A549 (cell line): Measurements from ENCODE around the gene ADAMTSL4.

ENCODE experiments used
- CHD4 ChIP-seq: fragments of 200-600 bp; sonication (generic); IDR thresholded peaks from 2 replicates; pipeline ENCODE4 v1.6.1; 2016; ENCODE audit warnings: antibody characterized with exemption, mild to moderate bottlenecking, borderline replicate concordance
- HMGXB4 ChIP-seq: fragments of 250-450 bp; sonication (Bioruptor Pico); IDR thresholded peaks from 2 replicates; pipeline ENCODE4 v1.5.0; 2021; ENCODE audit warnings: mild to moderate bottlenecking, moderate library complexity, borderline replicate concordance
- NFE2L2 ChIP-seq: fragments of 150-350 bp; conservative IDR thresholded peaks from 2 replicates; pipeline ENCODE4 v1.6.1; 2014; ENCODE audit warnings: low read length
- PBX3 ChIP-seq: IDR thresholded peaks from 2 replicates; pipeline ENCODE4 v1.6.1; 2012
- PHF8 ChIP-seq: fragments of 200-600 bp; sonication (generic); IDR thresholded peaks from 2 replicates; pipeline ENCODE4 v1.6.1; 2016; ENCODE audit warnings: low read depth, mild to moderate bottlenecking, antibody characterized with exemption, moderate library complexity, borderline replicate concordance
- POLR2A ChIP-seq: IDR thresholded peaks from 2 replicates; pipeline ENCODE4 v1.6.1; 2012; ENCODE audit warnings: mild to moderate bottlenecking, low read length
- RAD21 ChIP-seq, 2 experiments: fragments of >200 bp in 1 of 2; sonication (Bioruptor Twin) in 1 of 2; formaldehyde crosslinking in 1 of 2; IDR thresholded peaks in 1 of 2; conservative IDR thresholded peaks in 1 of 2; 2 replicates in 1 of 2; 3 replicates in 1 of 2; pipeline ENCODE4 v1.6.1; 2012 to 2018; ENCODE audit warnings: inconsistent platforms in 1 of 2
- RCOR1 ChIP-seq: fragments of 150-350 bp; IDR thresholded peaks from 2 replicates; pipeline ENCODE4 v1.6.1; 2014; ENCODE audit warnings: antibody characterized with exemption, low read length, low read depth
- RFX5 ChIP-seq: fragments of 450-650 bp; IDR thresholded peaks from 2 replicates; pipeline ENCODE4 v1.7.1; 2014; ENCODE audit warnings: antibody characterized with exemption, mild to moderate bottlenecking, moderate library complexity
- SREBF2 ChIP-seq: fragments of 450-650 bp; IDR thresholded peaks from 2 replicates; pipeline ENCODE4 v1.6.1; 2014; ENCODE audit warnings: mild to moderate bottlenecking, moderate library complexity
- TFCP2L1 ChIP-seq: fragments of 250-450 bp; sonication (Bioruptor Pico); IDR thresholded peaks from 2 replicates; pipeline ENCODE4 v1.5.0; 2021; ENCODE audit warnings: mild to moderate bottlenecking
- USF2 ChIP-seq: fragments of 450-650 bp; IDR thresholded peaks from 2 replicates; pipeline ENCODE4 v1.6.1; 2014; ENCODE audit warnings: antibody characterized with exemption
- TF ChIP-seq, protein P1 (sequence below): fragments of >200 bp; sonication (Bioruptor Twin); formaldehyde crosslinking; IDR thresholded peaks from 3 replicates; pipeline ENCODE4 v1.5.1; 2016
- TF ChIP-seq, protein P2 (sequence below): fragments of 200-600 bp; sonication (generic); IDR thresholded peaks from 2 replicates; pipeline ENCODE4 v1.6.1; 2016; ENCODE audit warnings: antibody characterized with exemption, mild to moderate bottlenecking, moderate library complexity

DNA sequence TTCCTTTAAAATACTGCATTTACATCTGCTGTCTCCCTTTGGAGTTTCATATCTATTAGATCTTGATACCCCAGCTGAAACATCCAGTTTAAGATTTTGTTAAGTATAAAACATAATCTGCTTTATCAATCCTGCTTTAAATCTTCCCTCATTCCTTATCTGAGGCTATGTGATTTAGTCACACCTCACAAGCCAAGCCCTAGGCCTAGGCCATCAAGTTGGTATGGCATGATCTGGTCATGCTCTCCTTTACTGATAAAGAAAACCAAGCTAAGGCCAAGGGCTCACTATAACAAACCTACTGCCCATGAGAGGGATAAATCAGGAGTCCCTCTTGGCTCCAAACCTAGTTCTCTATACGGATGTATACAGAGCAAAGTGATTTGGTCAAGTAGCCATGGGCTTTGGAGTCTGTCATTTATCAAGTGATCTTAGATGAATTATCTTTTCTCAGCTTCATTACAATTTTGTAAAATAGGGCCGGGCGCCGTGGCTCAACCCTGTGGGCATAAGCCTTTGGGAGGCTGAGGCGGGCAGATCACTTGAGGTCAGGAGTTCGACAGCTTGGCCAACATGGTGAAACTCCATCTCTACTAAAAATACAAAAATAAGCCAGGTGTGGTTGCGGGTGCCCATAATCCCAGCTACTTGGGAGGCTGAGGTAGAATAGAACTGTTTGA lies 57.4 kb downstream of the ADAMTSL4 start:
- TF ChIP-seq, protein P1, sequence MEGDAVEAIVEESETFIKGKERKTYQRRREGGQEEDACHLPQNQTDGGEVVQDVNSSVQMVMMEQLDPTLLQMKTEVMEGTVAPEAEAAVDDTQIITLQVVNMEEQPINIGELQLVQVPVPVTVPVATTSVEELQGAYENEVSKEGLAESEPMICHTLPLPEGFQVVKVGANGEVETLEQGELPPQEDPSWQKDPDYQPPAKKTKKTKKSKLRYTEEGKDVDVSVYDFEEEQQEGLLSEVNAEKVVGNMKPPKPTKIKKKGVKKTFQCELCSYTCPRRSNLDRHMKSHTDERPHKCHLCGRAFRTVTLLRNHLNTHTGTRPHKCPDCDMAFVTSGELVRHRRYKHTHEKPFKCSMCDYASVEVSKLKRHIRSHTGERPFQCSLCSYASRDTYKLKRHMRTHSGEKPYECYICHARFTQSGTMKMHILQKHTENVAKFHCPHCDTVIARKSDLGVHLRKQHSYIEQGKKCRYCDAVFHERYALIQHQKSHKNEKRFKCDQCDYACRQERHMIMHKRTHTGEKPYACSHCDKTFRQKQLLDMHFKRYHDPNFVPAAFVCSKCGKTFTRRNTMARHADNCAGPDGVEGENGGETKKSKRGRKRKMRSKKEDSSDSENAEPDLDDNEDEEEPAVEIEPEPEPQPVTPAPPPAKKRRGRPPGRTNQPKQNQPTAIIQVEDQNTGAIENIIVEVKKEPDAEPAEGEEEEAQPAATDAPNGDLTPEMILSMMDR, result no peak
- no peak for TF ChIP-seq NFE2L2
- no peak for TF ChIP-seq RAD21 (conservative IDR thresholded peaks at IDR 0.05 in 1 of 2, IDR thresholded peaks at IDR 0.05 in 1 of 2)
- TF ChIP-seq HMGXB4 (CRISPR knock-in tag), result no peak
- TF ChIP-seq TFCP2L1, result no peak
- TF ChIP-seq, protein P2, sequence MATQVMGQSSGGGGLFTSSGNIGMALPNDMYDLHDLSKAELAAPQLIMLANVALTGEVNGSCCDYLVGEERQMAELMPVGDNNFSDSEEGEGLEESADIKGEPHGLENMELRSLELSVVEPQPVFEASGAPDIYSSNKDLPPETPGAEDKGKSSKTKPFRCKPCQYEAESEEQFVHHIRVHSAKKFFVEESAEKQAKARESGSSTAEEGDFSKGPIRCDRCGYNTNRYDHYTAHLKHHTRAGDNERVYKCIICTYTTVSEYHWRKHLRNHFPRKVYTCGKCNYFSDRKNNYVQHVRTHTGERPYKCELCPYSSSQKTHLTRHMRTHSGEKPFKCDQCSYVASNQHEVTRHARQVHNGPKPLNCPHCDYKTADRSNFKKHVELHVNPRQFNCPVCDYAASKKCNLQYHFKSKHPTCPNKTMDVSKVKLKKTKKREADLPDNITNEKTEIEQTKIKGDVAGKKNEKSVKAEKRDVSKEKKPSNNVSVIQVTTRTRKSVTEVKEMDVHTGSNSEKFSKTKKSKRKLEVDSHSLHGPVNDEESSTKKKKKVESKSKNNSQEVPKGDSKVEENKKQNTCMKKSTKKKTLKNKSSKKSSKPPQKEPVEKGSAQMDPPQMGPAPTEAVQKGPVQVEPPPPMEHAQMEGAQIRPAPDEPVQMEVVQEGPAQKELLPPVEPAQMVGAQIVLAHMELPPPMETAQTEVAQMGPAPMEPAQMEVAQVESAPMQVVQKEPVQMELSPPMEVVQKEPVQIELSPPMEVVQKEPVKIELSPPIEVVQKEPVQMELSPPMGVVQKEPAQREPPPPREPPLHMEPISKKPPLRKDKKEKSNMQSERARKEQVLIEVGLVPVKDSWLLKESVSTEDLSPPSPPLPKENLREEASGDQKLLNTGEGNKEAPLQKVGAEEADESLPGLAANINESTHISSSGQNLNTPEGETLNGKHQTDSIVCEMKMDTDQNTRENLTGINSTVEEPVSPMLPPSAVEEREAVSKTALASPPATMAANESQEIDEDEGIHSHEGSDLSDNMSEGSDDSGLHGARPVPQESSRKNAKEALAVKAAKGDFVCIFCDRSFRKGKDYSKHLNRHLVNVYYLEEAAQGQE, result no peak
- TF ChIP-seq SREBF2, result no peak
- no peak for TF ChIP-seq RFX5
- no peak for TF ChIP-seq RCOR1
- no peak for TF ChIP-seq POLR2A
- TF ChIP-seq PHF8, result no peak
- TF ChIP-seq CHD4, result no peak
- no peak for TF ChIP-seq PBX3
- no peak for TF ChIP-seq USF2
